Brain microvascular endothelial cell (primary cell): Measurements from ENCODE around the gene PRDM2.

Source experiments
- DNase-seq: peaks from one replicate; pipeline ENCODE4 v3.0.0-alpha.2; 2020
- H3K27ac ChIP-seq: fragments of 250-450 bp; sonication (Bioruptor Pico); 2 replicates; pipeline ENCODE4 v1.5.1; 2020; ENCODE audit warnings: mild to moderate bottlenecking, moderate library complexity
- H3K27me3 ChIP-seq: fragments of 250-450 bp; sonication (Bioruptor Pico); replicated peaks from 2 replicates; pipeline ENCODE4 v1.5.1; 2020; ENCODE audit warnings: mild to moderate bottlenecking
- H3K36me3 ChIP-seq: fragments of 250-450 bp; sonication (Bioruptor Pico); replicated peaks from 2 replicates; pipeline ENCODE4 v1.5.1; 2020; ENCODE audit warnings: mild to moderate bottlenecking
- H3K4me3 ChIP-seq: 2 replicates; pipeline ENCODE4 v1.5.1; 2011; ENCODE audit warnings: low read depth, mild to moderate bottlenecking, control low read depth, low read length, moderate library complexity
- in situ Hi-C: cut with HindIII; loops from 2 replicates; pipeline ENCODE4 v1.10.0; 2017; ENCODE audit warnings: low sequenced_read_pairs, low pct_ligation_motif_present
- TF ChIP-seq, protein P1 (sequence below): IDR thresholded peaks from 2 replicates; pipeline ENCODE4 v1.5.1; 2011; ENCODE audit warnings: low read depth, mild to moderate bottlenecking, moderate library complexity, low read length, control low read depth, inconsistent platforms; ENCODE audit errors: missing control alignments

PRDM2 gene

DNA sequence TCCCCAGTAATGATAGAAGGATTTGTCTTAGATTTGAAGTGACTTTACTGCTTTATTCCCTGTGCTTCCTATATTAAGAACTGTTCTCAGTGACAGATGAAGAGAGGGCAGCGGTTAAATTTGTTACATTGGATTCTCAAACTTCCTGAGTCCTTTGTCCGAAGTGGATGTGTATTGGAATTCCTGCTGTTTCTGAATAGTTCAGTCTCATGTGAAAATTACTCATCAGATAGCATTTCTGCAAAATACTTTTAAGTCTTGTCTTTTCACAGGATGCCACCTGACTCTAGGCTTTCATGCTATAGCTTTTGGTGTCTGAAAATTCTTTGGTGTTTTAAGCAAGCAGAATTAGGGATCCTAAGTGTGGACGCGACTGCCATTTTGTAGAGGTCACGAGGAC lies 83.6 kb downstream of the PRDM2 start:
- H3K27me3 ChIP-seq = no peaks in the 10 kb centered on the region
- DNase-seq = peak; percentile 9
- peak overlapping the region; percentile 1 for H3K27ac ChIP-seq
- H3K36me3 ChIP-seq = peaks cover 12% of the 10 kb centered on the region
- in situ Hi-C loops = no loop called here
- H3K4me3 ChIP-seq = no peak overlapping the region
- TF ChIP-seq, protein P1, sequence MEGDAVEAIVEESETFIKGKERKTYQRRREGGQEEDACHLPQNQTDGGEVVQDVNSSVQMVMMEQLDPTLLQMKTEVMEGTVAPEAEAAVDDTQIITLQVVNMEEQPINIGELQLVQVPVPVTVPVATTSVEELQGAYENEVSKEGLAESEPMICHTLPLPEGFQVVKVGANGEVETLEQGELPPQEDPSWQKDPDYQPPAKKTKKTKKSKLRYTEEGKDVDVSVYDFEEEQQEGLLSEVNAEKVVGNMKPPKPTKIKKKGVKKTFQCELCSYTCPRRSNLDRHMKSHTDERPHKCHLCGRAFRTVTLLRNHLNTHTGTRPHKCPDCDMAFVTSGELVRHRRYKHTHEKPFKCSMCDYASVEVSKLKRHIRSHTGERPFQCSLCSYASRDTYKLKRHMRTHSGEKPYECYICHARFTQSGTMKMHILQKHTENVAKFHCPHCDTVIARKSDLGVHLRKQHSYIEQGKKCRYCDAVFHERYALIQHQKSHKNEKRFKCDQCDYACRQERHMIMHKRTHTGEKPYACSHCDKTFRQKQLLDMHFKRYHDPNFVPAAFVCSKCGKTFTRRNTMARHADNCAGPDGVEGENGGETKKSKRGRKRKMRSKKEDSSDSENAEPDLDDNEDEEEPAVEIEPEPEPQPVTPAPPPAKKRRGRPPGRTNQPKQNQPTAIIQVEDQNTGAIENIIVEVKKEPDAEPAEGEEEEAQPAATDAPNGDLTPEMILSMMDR = no peak

DNA sequence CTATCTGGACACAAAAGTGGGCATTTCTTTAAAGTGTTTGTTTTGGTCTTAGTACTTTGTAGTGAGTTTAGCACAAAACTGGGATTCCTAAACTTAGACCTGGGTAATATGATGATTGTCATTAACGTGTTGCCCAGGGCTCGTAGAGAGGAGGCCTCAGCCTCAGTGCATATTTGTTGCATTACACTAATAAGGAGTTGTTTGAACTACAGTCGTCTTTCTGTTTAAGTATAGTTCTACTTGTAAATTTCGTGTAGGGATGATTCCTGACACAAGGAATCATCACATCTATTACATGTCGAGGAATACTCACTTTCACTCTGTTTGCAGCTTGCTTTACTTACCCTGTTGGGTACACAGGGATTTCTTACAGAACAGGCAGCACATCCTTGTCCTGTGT lies 85.0 kb downstream of the PRDM2 start:
- no peak overlapping the region for H3K4me3 ChIP-seq
- H3K27ac ChIP-seq = no peak overlapping the region
- in situ Hi-C loops = no loop called here
- no peaks in the 10 kb centered on the region for H3K27me3 ChIP-seq
- TF ChIP-seq, protein P1 = no peak
- no peak for DNase-seq
- H3K36me3 ChIP-seq = no peaks in the 10 kb centered on the region

DNA sequence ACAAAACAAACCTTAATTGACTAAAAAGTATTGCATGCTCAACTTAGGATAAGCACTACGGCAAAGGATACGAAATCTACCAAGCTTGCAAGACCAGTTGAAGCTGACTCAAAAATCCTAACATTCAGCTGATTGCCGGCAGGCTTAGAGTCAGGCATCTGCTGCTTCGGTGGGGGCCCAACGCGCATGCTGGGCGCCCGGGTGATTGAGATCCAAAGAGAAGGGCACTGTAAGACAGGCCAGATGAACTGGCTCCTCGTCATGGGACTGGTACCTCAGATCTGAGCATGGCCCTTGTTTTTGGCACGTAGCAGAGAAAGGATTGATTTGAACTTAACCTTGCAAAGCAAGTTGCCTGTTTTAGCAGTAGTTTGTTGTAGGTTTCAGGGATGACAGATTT lies 86.6 kb downstream of the PRDM2 start:
- in situ Hi-C loops = no loop called here
- DNase-seq = no peak
- no peaks in the 10 kb centered on the region for H3K36me3 ChIP-seq

DNA sequence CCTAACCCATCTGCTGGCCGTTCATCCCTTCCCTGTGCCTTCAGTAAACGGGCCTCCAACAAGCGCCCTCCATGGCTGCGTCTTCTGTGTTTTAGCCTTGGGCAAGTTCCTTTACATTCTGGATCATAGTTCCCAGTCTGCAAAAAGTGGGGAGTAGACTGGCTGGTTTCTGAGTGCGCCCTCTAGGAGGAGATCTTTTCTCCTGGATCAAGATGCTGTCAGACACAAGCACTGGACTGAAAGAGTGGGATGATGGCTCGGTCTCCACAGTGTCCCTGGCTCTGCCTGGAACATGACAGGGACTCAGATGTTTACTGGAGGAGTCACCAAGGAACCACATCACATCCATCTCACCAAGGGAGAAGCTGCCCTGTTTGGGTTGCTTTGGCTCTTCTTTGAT lies 88.8 kb downstream of the PRDM2 start:
- Histone ChIP-seq H3K27ac (no peak overlapping the region), H3K36me3 (no peaks in the 10 kb centered on the region), H3K4me3 (no peak overlapping the region), H3K27me3 (no peaks in the 10 kb centered on the region)
- in situ Hi-C loops = no loop called here
- DNase-seq = no peak
- TF ChIP-seq, protein P1 = peak; percentile 10

More for the DNA sequence above, 86.6 kb downstream of the PRDM2 start:
- Histone ChIP-seq H3K27me3 (no peaks in the 10 kb centered on the region), H3K4me3 (no peak overlapping the region), H3K27ac (no peak overlapping the region)
- TF ChIP-seq, protein P1 = no peak

DNA sequence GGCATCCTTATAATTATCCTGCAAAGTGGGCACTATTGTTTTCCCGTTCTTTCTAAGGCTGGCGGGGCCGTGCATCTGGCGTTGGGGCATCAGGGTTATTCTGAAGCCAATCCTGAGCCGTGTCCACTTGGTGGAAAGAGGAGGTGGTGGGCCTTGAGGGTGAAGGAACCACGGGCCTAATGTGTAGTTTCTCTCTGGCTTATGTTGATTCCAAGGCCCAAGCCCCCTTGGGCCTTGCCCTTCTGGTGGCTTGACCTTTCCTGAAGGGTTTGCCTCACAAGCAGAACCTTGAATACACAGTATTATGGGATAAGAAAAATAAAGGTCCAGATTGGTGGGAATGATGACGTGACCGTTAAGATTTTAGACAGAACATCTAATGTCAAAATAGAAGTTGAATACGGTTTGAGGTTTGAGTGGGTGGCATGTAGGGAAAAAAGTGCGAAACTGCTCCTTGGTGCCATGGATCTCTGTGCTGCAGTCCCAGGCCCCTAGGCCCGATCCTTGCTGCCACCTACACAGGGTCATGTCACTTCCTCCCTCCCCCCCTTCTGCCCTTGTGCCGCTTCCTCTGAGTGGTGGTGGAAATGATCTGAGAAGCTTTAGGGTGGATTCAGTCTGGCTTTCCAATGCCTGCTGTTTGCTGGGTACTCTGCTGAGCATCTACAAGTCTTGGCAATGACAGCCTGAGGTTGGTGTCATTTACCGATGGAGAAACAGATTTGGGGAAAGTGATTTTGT lies 90.5 kb downstream of the PRDM2 start:
- in situ Hi-C loops = no loop called here
- Histone ChIP-seq H3K27me3 (no peaks in the 10 kb centered on the region), H3K27ac (no peak overlapping the region), H3K36me3 (no peaks in the 10 kb centered on the region), H3K4me3 (no peak overlapping the region)
- TF ChIP-seq, protein P1 = no peak
- no peak for DNase-seq

DNA sequence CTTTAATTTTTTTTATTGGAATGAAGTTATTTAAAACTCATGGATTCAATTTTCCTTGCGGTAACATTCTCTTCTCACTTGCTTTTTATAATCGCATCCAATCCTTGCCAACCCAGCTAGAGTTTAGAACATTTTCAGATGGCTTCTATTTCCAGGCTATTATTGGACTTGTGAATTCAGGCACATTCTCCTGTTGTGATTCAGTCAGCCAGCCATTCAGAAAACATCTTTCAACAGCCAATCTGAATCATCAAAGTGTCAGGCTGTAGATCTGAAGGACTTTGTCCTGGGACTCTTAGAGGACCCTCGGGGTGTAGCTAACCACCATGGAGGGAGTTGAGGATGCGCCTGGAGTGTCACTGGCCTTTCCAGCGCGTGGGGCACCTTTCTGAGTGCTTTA lies 92.4 kb downstream of the PRDM2 start:
- DNase-seq = peak; percentile 53
- no peak overlapping the region for H3K27ac ChIP-seq
- in situ Hi-C loops = no loop called here
- TF ChIP-seq, protein P1 = no peak
- H3K36me3 ChIP-seq = no peaks in the 10 kb centered on the region
- H3K27me3 ChIP-seq = no peaks in the 10 kb centered on the region
- no peak overlapping the region for H3K4me3 ChIP-seq
